K562 (cell line): ENCODE measurements around the gene SDR42E2. TPM values are rescaled to one million over a fixed set of nuclear protein-coding genes. Genes with fewer than 3 reads are reported as not detected.

ENCODE experiments used
- ARID2 ChIP-seq: fragments of 450-650 bp; IDR thresholded peaks from 2 replicates; pipeline ENCODE4 v1.6.1; 2017; ENCODE audit warnings: antibody characterized with exemption, mild to moderate bottlenecking
- FOXJ3 ChIP-seq: sonication (generic); formaldehyde crosslinking; IDR thresholded peaks from 2 replicates; pipeline ENCODE4 v1.4.0; 2020; ENCODE audit warnings: mild to moderate bottlenecking, missing genetic modification reagents
- MBD2 ChIP-seq: sonication (generic); IDR thresholded peaks from 2 replicates; pipeline ENCODE4 v1.6.1; 2016; ENCODE audit warnings: low read depth, borderline replicate concordance
- MCM2 ChIP-seq: fragments of 450-650 bp; IDR thresholded peaks from 2 replicates; pipeline ENCODE4 v1.6.1; 2017; ENCODE audit warnings: low read depth, mild to moderate bottlenecking
- MEIS2 ChIP-seq: fragments of 450-650 bp; IDR thresholded peaks from 2 replicates; pipeline ENCODE4 v1.6.1; 2014; ENCODE audit warnings: mild to moderate bottlenecking; ENCODE audit not compliant: partially characterized antibody
- NR3C1 ChIP-seq: sonication (generic); formaldehyde crosslinking; IDR thresholded peaks from 2 replicates; pipeline ENCODE4 v1.8.1; 2022; ENCODE audit warnings: missing genetic modification reagents
- POLR3A ChIP-seq: IDR thresholded peaks from 2 replicates; pipeline ENCODE4 v1.6.1; 2011; ENCODE audit warnings: borderline replicate concordance, mild to moderate bottlenecking, moderate library complexity; ENCODE audit not compliant: insufficient read length, insufficient read depth; ENCODE audit errors: extremely low read depth
- SRF ChIP-seq, 2 experiments: fragments of 250-450, 450-650 bp in 1 of 2; sonication (Bioruptor Pico) in 1 of 2; sonication (generic) in 1 of 2; formaldehyde crosslinking; IDR thresholded peaks; 2 replicates each; pipeline versions ENCODE4 v1.5.0 to v1.5.1; 2020 to 2022; ENCODE audit warnings: mild to moderate bottlenecking in 1 of 2, missing genetic modification reagents in 1 of 2
- XRCC4 ChIP-seq: IDR thresholded peaks from one replicate; pipeline ENCODE4 v1.6.1; 2011; ENCODE audit not compliant: insufficient read depth, insufficient read length; ENCODE audit errors: extremely low read depth
- ZNF23 ChIP-seq: fragments of 250-450 bp; sonication (Bioruptor Pico); IDR thresholded peaks from 2 replicates; pipeline ENCODE4 v1.4.0; 2020; ENCODE audit warnings: mild to moderate bottlenecking
- ZNF263 ChIP-seq: sonication (generic); formaldehyde crosslinking; IDR thresholded peaks from 2 replicates; pipeline ENCODE4 v1.8.0; 2022; ENCODE audit warnings: mild to moderate bottlenecking, missing genetic modification reagents, borderline replicate concordance
- ZNF408 ChIP-seq: fragments of 250-450 bp; sonication (Bioruptor Pico); IDR thresholded peaks from 2 replicates; pipeline ENCODE4 v1.4.0; 2020; ENCODE audit warnings: low read depth, mild to moderate bottlenecking, moderate library complexity
- ZNF584 ChIP-seq: fragments of 200-800 bp; sonication (Bioruptor generic); IDR thresholded peaks from 2 replicates; pipeline ENCODE4 v1.6.1; 2016; ENCODE audit warnings: low read depth, mild to moderate bottlenecking, missing genetic modification characterization, missing compliant biosample characterization
- polyA plus RNA-seq, 8 experiments: library from polyadenylated mRNA; depleted of rRNA in 4 of 8; stranded (reverse) in 5 of 8; unstranded in 3 of 8; fragments of >200 nt; fragmentation: Nextera tagmentation in 2 of 8; fragmentation: Illumina TruSeq in 1 of 8; extraction: Ambion mirVana in 2 of 8; extraction: Trizol in 1 of 8; gene quantifications; 2 replicates each; pipeline versions ENCODE4 v1.2.1 to v1.2.3, GENCODE V29; 2011 to 2014; ENCODE audit warnings: inconsistent platforms in 1 of 8, missing spikeins in 1 of 8
- total RNA-seq, 7 experiments: library from RNA; depleted of rRNA in 6 of 7; stranded (reverse); fragments of >200 nt in 6 of 7; fragmentation: Illumina TruSeq in 2 of 7; extraction: Trizol in 2 of 7; gene quantifications; 2 replicates each; pipeline versions ENCODE4 v1.2.1 to v1.2.3, GENCODE V29; 2011 to 2021; ENCODE audit warnings: low replicate concordance in 1 of 7
- TF ChIP-seq, protein P1 (sequence below): fragments of 150-350 bp; IDR thresholded peaks from 2 replicates; pipeline ENCODE4 v1.6.1; 2014; ENCODE audit warnings: low read depth, mild to moderate bottlenecking, low read length, borderline replicate concordance
- TF ChIP-seq, protein P2 (sequence below), 2 experiments: fragments of 450-650 bp; IDR thresholded peaks; 2 replicates each; pipeline ENCODE4 v1.6.1; 2016
- TF ChIP-seq, protein P3 (sequence below): fragments of 250-450 bp; sonication (Bioruptor Pico); IDR thresholded peaks from 2 replicates; pipeline ENCODE4 v1.8.0; 2021; ENCODE audit warnings: moderate library complexity, mild to moderate bottlenecking, inconsistent platforms
- TF ChIP-seq, protein P4 (sequence below), 2 experiments: IDR thresholded peaks; 2 replicates each; pipeline ENCODE4 v1.6.1; 2011; ENCODE audit warnings: borderline replicate concordance in 1 of 2, control low read depth in 1 of 2, low read depth in 1 of 2, low read length in 1 of 2, mild to moderate bottlenecking in 1 of 2, mixed read lengths in 1 of 2, moderate library complexity in 1 of 2; ENCODE audit not compliant: insufficient read depth in 1 of 2, insufficient read length in 1 of 2, poor library complexity in 1 of 2, severe bottlenecking in 1 of 2; ENCODE audit errors: extremely low read depth in 1 of 2
- TF ChIP-seq, protein P5 (sequence below): sonication (generic); formaldehyde crosslinking; IDR thresholded peaks from 2 replicates; pipeline ENCODE4 v1.8.1; 2023; ENCODE audit warnings: mild to moderate bottlenecking, missing genetic modification reagents

SDR42E2 gene
- total and polyA plus RNA-seq, 9 of the 15 experiments (the other 6 are each of a cell fraction or from before 2014, with no cell fraction given), result 0.03 to 0.07 (median 0.04) TPM; not detected in 4

DNA sequence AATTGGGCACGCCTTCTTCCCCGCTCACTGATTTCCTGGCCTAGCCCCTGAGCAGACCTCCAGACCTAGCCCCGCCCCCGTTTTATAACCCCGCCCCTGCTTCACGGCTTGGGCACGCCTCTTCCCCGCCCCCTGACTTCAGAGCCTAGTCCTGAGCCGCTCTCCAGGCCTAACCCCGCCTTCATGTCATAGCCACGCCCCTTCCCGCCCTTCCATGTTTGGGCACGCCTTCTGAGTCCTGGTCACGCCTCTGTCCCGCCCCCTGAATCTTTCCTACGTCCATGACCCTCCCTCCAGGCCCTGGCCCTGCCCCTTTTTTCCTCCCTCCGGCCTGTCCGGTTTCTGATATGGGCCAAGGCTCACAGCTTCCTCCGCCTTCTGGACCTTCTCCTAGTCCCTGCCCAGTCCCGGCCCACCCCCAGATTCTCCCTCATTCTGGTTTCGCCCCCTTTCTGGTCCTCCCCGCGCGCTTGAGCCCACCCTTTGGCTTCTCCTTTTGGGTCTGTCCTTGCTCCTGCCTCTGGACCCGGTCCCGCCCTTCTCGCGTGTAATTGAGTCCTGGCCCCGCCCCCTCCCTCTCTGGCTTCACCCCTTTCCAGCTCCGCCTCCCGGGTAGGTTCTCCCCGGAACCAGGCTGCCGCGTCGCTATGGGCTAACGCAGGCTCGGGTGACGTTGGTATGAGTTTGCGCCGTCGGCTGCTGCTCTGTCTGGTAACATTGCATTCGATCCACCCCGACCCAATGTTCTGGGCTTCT, 28.6 kb downstream of the SDR42E2 start (continued):
- no peak for TF ChIP-seq ZNF23 (CRISPR knock-in tag)
- no peak for TF ChIP-seq MCM2
- TF ChIP-seq, protein P1, sequence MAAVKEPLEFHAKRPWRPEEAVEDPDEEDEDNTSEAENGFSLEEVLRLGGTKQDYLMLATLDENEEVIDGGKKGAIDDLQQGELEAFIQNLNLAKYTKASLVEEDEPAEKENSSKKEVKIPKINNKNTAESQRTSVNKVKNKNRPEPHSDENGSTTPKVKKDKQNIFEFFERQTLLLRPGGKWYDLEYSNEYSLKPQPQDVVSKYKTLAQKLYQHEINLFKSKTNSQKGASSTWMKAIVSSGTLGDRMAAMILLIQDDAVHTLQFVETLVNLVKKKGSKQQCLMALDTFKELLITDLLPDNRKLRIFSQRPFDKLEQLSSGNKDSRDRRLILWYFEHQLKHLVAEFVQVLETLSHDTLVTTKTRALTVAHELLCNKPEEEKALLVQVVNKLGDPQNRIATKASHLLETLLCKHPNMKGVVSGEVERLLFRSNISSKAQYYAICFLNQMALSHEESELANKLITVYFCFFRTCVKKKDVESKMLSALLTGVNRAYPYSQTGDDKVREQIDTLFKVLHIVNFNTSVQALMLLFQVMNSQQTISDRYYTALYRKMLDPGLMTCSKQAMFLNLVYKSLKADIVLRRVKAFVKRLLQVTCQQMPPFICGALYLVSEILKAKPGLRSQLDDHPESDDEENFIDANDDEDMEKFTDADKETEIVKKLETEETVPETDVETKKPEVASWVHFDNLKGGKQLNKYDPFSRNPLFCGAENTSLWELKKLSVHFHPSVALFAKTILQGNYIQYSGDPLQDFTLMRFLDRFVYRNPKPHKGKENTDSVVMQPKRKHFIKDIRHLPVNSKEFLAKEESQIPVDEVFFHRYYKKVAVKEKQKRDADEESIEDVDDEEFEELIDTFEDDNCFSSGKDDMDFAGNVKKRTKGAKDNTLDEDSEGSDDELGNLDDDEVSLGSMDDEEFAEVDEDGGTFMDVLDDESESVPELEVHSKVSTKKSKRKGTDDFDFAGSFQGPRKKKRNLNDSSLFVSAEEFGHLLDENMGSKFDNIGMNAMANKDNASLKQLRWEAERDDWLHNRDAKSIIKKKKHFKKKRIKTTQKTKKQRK, result no peak
- no peak for TF ChIP-seq MBD2
- TF ChIP-seq, protein P2, sequence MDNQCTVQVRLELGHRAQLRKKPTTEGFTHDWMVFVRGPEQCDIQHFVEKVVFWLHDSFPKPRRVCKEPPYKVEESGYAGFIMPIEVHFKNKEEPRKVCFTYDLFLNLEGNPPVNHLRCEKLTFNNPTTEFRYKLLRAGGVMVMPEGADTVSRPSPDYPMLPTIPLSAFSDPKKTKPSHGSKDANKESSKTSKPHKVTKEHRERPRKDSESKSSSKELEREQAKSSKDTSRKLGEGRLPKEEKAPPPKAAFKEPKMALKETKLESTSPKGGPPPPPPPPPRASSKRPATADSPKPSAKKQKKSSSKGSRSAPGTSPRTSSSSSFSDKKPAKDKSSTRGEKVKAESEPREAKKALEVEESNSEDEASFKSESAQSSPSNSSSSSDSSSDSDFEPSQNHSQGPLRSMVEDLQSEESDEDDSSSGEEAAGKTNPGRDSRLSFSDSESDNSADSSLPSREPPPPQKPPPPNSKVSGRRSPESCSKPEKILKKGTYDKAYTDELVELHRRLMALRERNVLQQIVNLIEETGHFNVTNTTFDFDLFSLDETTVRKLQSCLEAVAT (IDR thresholded peaks at IDR 0.05), result peak in 1 of 2 experiments; percentile 41; a peak in 1 of 4 replicates
- no peak for TF ChIP-seq ARID2
- TF ChIP-seq, protein P3, sequence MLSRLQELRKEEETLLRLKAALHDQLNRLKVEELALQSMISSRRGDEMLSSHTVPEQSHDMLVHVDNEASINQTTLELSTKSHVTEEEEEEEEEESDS (CRISPR knock-in tag), result no peak
- no peak for TF ChIP-seq NR3C1 (CRISPR knock-in tag)
- TF ChIP-seq ZNF408 (CRISPR knock-in tag), result no peak
- TF ChIP-seq, protein P4, sequence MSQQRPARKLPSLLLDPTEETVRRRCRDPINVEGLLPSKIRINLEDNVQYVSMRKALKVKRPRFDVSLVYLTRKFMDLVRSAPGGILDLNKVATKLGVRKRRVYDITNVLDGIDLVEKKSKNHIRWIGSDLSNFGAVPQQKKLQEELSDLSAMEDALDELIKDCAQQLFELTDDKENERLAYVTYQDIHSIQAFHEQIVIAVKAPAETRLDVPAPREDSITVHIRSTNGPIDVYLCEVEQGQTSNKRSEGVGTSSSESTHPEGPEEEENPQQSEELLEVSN (IDR thresholded peaks at IDR 0.05; ENCODE audit: borderline replicate concordance in 1 of 2, extremely low read depth in 1 of 2, insufficient read depth in 1 of 2, insufficient read length in 1 of 2, low read depth in 1 of 2, low read length in 1 of 2, poor library complexity in 1 of 2, severe bottlenecking in 1 of 2), result peak in 1 of 2 experiments; percentile 3
- TF ChIP-seq MEIS2, result peak; percentile 2
- TF ChIP-seq, protein P5, sequence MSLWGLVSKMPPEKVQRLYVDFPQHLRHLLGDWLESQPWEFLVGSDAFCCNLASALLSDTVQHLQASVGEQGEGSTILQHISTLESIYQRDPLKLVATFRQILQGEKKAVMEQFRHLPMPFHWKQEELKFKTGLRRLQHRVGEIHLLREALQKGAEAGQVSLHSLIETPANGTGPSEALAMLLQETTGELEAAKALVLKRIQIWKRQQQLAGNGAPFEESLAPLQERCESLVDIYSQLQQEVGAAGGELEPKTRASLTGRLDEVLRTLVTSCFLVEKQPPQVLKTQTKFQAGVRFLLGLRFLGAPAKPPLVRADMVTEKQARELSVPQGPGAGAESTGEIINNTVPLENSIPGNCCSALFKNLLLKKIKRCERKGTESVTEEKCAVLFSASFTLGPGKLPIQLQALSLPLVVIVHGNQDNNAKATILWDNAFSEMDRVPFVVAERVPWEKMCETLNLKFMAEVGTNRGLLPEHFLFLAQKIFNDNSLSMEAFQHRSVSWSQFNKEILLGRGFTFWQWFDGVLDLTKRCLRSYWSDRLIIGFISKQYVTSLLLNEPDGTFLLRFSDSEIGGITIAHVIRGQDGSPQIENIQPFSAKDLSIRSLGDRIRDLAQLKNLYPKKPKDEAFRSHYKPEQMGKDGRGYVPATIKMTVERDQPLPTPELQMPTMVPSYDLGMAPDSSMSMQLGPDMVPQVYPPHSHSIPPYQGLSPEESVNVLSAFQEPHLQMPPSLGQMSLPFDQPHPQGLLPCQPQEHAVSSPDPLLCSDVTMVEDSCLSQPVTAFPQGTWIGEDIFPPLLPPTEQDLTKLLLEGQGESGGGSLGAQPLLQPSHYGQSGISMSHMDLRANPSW, result no peak
- TF ChIP-seq SRF (CRISPR knock-in tag; IDR thresholded peaks at IDR 0.05), result peak in 1 of 2 experiments; percentile 97; a peak in 2 of 4 replicates
- no peak for TF ChIP-seq FOXJ3 (CRISPR knock-in tag)
- TF ChIP-seq ZNF584 (CRISPR knock-in tag), result no peak
- no peak for TF ChIP-seq XRCC4
- TF ChIP-seq ZNF263 (CRISPR knock-in tag), result no peak
- no peak for TF ChIP-seq POLR3A
